Measurements from ENCODE around the gene ACSF3.

DNA sequence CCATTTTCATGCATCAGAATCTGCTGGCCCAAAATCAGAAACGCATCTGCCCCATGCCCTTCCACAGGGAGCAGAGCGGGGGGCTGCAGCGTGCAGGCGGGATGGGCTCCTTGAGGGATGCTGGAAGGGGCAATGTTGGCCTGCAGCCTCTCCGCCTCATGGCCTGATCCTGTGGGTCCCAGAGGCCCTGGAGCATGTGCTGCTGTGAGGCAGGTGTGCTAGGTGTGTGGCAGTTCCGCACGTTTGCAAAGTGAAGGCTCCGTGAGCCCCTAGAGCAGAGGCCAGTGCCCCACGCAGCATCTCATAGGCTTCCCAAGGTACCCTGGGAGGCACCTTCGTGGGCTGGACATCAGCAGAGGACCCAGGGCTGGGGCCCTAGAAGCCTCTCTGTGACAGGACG lies 41.5 kb downstream of the ACSF3 start:
- TF ChIP-seq EZH2 (IDR thresholded peaks at IDR 0.05) (no peak), FOXP2 (optimal IDR thresholded peaks at IDR 0.05; ENCODE audit: control extremely low read depth, extremely low read length, insufficient read depth) (no peak), POLR2AphosphoS5 (IDR thresholded peaks at IDR 0.05; ENCODE audit: borderline replicate concordance, low read depth, low read length) (no peak)

Data from SK-N-MC (cell line).